ENCODE data around the gene ATP6V1E1.
"Not testable (repeated sequence)": the region's sequence is repeated elsewhere in the genome, so short reads cannot be mapped to it uniquely, and the experiment has no call there.

Gene ATP6V1E1

GRCh38 chr22:17581056-17581455 is 47.5 kb downstream of the ATP6V1E1 start:
- no peak for DNase-seq (ENCODE audit: low read depth in 2 of 2)

GRCh38 chr22:17580441-17581031 is 48.0 kb downstream of the ATP6V1E1 start:
- no peak for DNase-seq (ENCODE audit: low read depth in 2 of 2)

- no peak for DNase-seq (ENCODE audit: low read depth in 2 of 2)
These were observed 49.0 kb downstream of the ATP6V1E1 start for GRCh38 chr22:17579535-17579981.

- DNase-seq (ENCODE audit: low read depth in 2 of 2), result no peak
These were observed 50.3 kb downstream of the ATP6V1E1 start for GRCh38 chr22:17578136-17578754.

- DNase-seq (ENCODE audit: low read depth in 2 of 2), result no peak
These were observed 52.1 kb downstream of the ATP6V1E1 start for GRCh38 chr22:17576470-17576869.

- DNase-seq (ENCODE audit: low read depth in 2 of 2), result no peak
These were observed 52.9 kb downstream of the ATP6V1E1 start for GRCh38 chr22:17575681-17576080.

- no peak for DNase-seq (ENCODE audit: low read depth in 2 of 2)
These were observed 53.4 kb downstream of the ATP6V1E1 start for GRCh38 chr22:17575151-17575550.

GRCh38 chr22:17570851-17571631 is 57.5 kb downstream of the ATP6V1E1 start:
- no peak for DNase-seq (ENCODE audit: low read depth in 2 of 2)

GRCh38 chr22:17569971-17570511 is 58.5 kb downstream of the ATP6V1E1 start:
- DNase-seq (ENCODE audit: low read depth in 2 of 2), result no peak

GRCh38 chr22:17566776-17567175 is 61.8 kb downstream of the ATP6V1E1 start:
- no peak for DNase-seq (ENCODE audit: low read depth in 2 of 2)

GRCh38 chr22:17566016-17566687 is 62.4 kb downstream of the ATP6V1E1 start:
- DNase-seq (ENCODE audit: low read depth in 2 of 2), result not testable (repeated sequence)

- no peak for DNase-seq (ENCODE audit: low read depth in 2 of 2)
These were observed 64.6 kb downstream of the ATP6V1E1 start for GRCh38 chr22:17563936-17564391.

- no peak for DNase-seq (ENCODE audit: low read depth in 2 of 2)
These were observed 65.4 kb downstream of the ATP6V1E1 start, which contains the start of gene SLC25A18 for GRCh38 chr22:17562906-17563870. Gene SLC25A18 (plus strand): TSS chr22:17563498. CDS start chr22:17579945, 16,447 bp downstream.

GRCh38 chr22:17559188-17559587 is 69.4 kb downstream of the ATP6V1E1 start:
- no peak for DNase-seq (ENCODE audit: low read depth in 2 of 2)

- DNase-seq (ENCODE audit: low read depth in 2 of 2), result no peak
These were observed 73.7 kb downstream of the ATP6V1E1 start for GRCh38 chr22:17554814-17555213.

- DNase-seq (ENCODE audit: low read depth in 2 of 2), result no peak
These were observed 75.8 kb downstream of the ATP6V1E1 start for GRCh38 chr22:17552737-17553136.

- no peak for DNase-seq (ENCODE audit: low read depth in 2 of 2)
These were observed 78.9 kb downstream of the ATP6V1E1 start for GRCh38 chr22:17549655-17550054.

- no peak for DNase-seq (ENCODE audit: low read depth in 2 of 2)
These were observed 79.4 kb downstream of the ATP6V1E1 start for GRCh38 chr22:17549183-17549582.

- no peak for DNase-seq (ENCODE audit: low read depth in 2 of 2)
These were observed 79.9 kb downstream of the ATP6V1E1 start for GRCh38 chr22:17548756-17549035.

GRCh38 chr22:17548010-17548755 is 80.4 kb downstream of the ATP6V1E1 start:
- DNase-seq (ENCODE audit: low read depth in 2 of 2), result no peak

Measured in stimulated activated CD8-positive, alpha-beta memory T cell treated with anti-CD3 and anti-CD28 coated beads, Interleukin-7, amount 100 ng/mL, for 1 hour (primary cell).